ENCODE measurements around the gene DDAH2.

Gene DDAH2

DNA sequence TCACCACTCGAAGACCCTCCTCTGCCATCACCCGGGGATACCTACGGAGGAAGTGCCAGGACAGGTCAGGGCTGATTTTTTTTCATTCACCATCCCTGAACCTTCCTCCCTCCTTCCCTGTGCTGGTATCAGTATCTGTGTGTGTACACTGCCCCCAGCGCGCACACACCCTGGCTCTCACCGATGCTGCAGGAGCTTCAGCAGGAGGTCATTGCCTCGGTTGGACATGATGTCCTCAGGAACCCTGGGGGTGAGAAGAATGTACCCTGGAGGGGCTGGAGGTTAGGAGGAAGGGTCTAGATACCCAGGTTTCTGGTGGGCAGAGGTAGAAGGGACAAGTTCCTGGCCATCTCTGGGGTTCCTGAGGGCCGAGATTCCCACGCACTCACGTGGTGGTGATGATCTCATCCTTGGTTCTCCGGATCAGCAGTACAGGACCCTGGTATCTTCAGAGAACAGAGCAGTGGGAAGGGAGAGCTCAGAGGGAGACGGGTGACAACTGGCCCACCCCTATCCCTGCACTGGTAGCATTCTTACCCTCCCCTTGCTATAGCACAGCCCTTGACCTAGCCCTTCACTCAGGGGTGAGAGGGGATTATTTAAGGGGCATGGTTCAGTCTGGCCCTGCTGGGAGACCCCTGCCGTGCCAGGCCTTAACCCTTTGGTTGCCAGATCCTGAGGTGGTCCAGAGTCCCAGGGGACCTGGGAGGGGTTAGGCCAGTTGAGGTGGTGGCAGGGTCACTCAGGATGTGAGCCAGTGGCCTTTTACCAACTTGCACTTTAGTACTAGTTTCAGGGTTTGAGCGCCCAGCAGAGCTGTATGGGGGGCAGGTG lies 41.0 kb downstream of the DDAH2 start:
- no peak for DNase-seq

DNA sequence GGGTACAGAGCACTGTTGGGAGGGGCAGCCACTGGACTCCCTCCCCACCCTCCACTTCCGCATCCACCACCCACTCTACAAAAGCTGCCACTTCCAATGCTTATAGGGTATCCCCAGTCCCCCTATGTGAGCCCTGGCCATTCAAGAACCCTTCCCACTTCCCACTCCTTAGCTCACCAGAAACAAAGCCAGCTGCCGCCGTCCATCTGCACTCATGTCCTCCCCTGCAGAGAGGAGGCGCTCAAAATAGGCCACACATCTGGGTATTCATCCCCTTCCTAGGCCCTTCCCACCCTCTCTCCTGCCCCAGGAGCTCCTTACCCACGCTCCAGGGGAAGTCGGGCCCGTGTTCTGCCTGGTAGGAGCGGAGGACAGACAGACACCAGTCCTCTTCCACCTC lies 41.8 kb downstream of the DDAH2 start:
- no peak for DNase-seq

DNA sequence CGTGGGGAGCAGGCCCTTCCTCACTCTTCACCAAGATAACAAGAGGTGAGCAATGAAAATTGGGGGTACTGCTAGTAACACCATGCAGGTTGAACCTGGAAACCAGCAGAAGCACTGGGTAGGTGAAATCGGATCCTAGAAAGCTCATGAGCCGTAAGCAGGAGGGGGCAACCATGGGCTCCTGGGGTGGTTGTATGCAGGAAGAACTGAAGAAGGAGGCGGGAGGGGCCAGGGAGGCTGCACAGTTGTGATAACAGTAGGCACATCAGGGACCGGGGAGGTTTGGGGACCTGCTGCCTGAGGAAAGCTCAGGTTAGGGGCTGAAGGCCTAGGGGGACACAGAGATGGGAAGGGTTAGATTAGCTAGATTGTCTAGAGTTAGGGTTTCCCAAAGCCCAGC lies 42.6 kb downstream of the DDAH2 start:
- DNase-seq, result no peak

DNA sequence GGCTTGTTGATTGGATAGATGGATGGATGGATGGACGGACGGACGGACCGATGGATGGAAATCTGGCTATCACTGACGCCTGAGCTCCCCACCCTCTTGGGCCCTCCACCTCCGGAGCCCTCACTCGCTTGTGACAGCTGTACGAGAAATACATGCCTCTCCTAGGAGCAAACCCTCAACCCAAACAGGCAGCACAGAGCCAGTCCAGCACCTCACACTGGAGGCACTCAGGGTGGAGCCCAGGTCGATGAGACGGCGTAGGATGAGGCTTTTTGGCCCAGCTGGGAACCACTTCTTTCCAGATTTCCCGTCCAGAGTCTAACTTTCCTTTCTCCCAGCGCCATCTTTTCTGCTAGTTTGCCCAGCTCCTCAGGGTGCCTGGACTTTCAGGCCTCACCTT lies 45.5 kb downstream of the DDAH2 start:
- no peak for DNase-seq

DNA sequence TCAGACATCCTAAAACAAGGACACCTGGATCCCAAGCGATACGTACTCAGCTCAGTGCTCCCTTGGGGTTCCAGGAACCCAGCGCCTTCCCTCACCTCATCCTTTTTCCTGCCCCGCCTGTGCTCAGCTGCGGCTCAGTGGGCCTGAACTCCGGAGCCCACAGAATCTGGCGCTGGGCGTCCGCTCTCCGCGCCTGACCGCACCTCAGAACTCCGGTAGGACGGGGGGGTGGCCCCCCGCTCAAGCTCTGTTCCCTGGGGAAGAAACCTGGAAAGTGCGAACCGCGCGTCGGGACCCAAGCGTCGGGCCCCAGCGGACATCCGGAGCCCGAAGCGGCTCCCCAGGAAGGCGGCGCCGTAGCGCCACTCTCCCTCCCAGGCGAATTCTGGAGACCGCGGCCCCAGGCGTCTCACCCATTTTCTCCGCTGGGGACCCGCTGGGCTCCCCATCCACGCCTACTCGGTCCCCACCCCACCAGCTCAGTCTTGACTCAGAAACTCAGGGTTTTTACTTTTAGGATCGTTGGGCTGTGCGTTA lies 47.9 kb downstream of the DDAH2 start:
- DNase-seq, result no peak

DNA sequence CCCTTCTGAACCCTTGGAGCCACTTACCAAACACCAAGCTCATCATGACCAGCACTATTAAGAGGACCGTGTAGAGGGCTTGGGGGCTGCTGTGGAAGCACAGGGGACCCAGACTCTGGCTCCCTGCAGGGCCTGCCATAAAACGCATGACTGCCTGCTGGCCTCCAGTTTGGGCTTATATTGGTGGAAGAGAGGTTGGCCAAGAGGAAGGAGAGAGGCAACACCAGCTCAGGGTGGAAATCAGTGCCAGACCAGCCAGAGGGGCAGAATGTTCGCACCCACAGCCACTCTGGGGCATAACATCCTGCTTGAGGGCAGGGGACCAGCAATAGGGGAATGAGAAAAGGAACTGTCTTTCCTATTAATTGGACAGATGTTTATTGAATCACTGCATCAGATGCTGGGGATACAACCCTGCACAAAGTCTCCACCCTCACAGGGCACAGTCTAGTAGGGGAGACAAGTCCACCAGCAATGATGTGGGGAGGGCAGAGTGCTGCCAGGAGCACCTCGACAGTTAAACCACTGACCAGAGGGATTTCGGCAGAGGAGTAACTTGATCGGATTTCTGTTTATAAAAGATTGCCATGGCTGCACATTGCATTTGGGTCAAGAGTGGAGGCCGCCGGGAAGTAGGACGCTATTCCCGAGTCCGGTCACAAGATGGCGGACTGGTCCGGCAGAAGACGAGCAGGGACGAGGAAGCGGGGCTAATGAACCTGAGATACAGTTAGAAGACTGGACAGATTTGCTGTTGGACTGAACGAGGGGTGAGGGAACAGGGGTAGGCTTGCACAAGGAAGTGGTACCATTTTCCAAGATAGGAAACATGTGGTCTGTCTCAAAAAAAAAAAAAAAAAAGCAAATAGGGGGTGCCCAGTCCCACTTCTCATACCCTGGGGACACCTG lies 48.6 kb downstream of the DDAH2 start, which contains the start of gene LY6G5C:
Gene LY6G5C (minus strand): TSS at position 842 of the 909 bp plus-strand sequence. CDS start 694 bp downstream, at position 148.
- peak; percentile 68 for DNase-seq

DNA sequence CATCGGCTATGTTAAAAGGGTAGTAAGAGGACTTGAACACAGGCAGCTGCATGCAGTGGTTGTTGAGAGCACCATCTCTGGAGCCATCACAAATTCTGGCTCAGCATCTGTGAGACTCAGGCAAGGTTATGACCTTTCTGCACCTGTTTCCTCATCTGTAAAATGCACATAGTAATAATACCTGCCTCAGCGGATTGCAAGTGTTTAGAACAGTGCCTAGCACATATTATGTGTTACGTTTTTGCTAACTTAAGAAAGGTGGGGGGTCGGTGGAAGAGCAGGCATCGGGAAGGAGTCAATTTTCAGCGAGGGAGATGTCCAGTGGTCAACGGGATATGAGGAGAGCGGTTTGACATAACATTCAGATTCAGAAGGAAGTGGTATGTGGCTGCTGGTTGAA lies 51.1 kb downstream of the DDAH2 start:
- DNase-seq, result no peak

Measured in DMS 273 treated with DMSO at 0.1 percent for 48 hours (cell line).